ENCODE results near the gene AKNA. TPM values are rescaled to one million over a fixed set of nuclear protein-coding genes. Genes with fewer than 3 reads are reported as not detected.

The AKNA gene
- polyA plus RNA-seq, 1 experiment, result 7.0 TPM

DNA sequence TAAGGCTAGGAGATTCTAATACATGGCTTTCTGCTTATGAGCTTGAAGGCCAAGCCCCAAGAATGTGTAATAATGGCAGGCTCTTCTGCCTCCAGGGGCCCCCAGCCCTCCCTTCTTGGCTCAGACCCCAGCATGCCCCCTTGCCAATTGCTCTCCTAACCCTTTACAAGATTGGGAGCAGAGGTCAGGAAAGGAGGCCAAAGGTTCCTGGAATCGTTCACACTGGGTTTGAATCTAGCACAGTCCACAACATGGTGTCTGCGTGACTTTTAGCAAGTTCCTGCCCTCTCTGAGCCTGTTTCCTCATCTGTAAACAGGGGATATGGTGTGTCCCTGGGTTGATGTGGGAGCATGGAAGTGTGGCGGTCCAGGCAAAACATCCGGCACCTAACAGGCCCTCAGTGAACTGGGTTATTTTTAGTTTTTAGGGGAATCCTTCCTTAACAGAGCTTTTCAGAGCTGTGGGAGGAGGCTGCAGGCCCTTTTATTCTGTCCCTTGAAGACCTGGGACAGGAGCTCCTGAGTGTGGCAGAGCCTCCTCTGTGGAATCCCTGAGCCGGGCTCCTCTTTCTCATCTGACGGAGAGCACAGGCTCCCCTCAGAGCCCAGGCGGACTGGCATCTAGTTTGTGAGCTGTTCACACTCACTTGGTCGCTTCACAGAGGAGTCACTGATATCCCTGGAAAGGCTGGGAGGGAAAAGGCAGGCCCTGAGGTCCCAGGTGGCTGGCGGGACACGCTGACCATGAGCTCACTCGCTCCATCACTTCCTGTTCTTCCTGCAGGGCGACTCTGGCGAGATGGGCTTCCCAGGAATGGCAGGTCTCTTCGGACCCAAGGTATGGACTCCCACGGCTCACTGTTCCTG lies 88.3 kb downstream of the AKNA start:
- DNase-seq (ENCODE audit: low read depth, low spot score), result no peak
- CTCF ChIA-PET, result interaction anchor here (0.9 to 2.1 kb wide), 4 partner anchors 9 to 217 kb away, joined by 3 to 10 read pairs (median 6); no protein-coding TSS in a partner anchor
- Histone ChIP-seq H3K9me3 (ENCODE audit: control insufficient read depth, insufficient read depth, low read length) (no peaks in the 10 kb centered on the region), H3K27me3 (ENCODE audit: control insufficient read depth, insufficient read depth, low read length) (no peaks in the 10 kb centered on the region), H3K27ac (ENCODE audit: low read depth, low read length) (no peak overlapping the region), H3K4me3 (ENCODE audit: low read depth, low read length) (no peak overlapping the region)
- TF ChIP-seq, protein P1, sequence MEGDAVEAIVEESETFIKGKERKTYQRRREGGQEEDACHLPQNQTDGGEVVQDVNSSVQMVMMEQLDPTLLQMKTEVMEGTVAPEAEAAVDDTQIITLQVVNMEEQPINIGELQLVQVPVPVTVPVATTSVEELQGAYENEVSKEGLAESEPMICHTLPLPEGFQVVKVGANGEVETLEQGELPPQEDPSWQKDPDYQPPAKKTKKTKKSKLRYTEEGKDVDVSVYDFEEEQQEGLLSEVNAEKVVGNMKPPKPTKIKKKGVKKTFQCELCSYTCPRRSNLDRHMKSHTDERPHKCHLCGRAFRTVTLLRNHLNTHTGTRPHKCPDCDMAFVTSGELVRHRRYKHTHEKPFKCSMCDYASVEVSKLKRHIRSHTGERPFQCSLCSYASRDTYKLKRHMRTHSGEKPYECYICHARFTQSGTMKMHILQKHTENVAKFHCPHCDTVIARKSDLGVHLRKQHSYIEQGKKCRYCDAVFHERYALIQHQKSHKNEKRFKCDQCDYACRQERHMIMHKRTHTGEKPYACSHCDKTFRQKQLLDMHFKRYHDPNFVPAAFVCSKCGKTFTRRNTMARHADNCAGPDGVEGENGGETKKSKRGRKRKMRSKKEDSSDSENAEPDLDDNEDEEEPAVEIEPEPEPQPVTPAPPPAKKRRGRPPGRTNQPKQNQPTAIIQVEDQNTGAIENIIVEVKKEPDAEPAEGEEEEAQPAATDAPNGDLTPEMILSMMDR (IDR thresholded peaks at IDR 0.05; ENCODE audit: low read depth, low read length), result no peak
- POLR2A ChIA-PET, result no interaction called here

DNA sequence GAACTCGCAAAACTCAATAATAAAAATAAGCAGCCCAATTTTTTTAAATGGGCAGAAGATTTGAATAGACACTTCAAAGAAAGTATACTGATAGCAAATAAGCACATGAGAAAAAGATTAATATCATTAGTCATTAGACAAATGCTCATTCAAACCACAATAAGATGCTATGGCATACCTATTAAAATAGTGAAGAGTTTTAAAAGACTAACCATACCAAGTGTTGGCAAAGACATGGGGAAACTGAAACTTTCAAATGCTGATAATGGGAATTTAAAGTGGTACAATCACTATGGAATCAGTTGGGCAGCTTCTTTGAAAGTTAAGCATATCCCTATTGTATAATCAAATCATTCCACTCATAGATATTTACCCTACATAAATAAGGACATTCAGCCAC lies 91.4 kb downstream of the AKNA start:
- Histone ChIP-seq H3K27ac (ENCODE audit: low read depth, low read length) (no peak overlapping the region), H3K9me3 (ENCODE audit: control insufficient read depth, insufficient read depth, low read length) (no peaks in the 10 kb centered on the region), H3K27me3 (ENCODE audit: control insufficient read depth, insufficient read depth, low read length) (no peaks in the 10 kb centered on the region), H3K4me3 (ENCODE audit: low read depth, low read length) (no peak overlapping the region)
- TF ChIP-seq, protein P1 (IDR thresholded peaks at IDR 0.05; ENCODE audit: low read depth, low read length), result no peak
- ChIA-PET CTCF (interaction anchor here (0.8 to 16.9 kb wide), 3 partner anchors 109 to 214 kb away, joined by 4 to 348 read pairs (median 162); no protein-coding TSS in a partner anchor), POLR2A (no interaction called here)
- DNase-seq (ENCODE audit: low read depth, low spot score), result no peak

DNA sequence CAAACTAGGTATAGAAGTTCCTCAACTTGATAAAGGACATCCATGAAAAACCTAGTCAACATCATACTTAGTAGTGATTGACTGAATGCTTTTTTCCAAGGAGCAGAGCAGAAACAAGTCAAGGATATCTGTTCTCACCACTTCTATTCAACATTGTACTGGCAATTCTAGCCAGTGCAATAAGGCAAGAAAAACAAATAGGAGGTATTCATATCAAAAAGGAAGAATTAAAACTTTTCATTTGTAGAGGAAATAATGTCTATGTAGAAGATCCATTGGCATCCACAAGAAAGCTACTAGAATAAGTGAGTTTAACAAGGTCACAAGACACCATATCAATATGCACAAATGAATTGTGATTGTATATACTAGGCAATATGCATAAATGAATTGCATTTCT lies 93.1 kb downstream of the AKNA start:
- TF ChIP-seq, protein P1 (IDR thresholded peaks at IDR 0.05; ENCODE audit: low read depth, low read length), result no peak
- H3K27ac ChIP-seq (ENCODE audit: low read depth, low read length), result no peak overlapping the region
- DNase-seq (ENCODE audit: low read depth, low spot score), result no peak
- H3K4me3 ChIP-seq (ENCODE audit: low read depth, low read length), result no peak overlapping the region
- ChIA-PET POLR2A (no interaction called here), CTCF (interaction anchor here (0.7 to 16.9 kb wide), 3 partner anchors 49 to 213 kb away, joined by 4 to 348 read pairs (median 162); no protein-coding TSS in a partner anchor)
- H3K9me3 ChIP-seq (ENCODE audit: control insufficient read depth, insufficient read depth, low read length), result no peaks in the 10 kb centered on the region
- H3K27me3 ChIP-seq (ENCODE audit: control insufficient read depth, insufficient read depth, low read length), result no peaks in the 10 kb centered on the region

DNA sequence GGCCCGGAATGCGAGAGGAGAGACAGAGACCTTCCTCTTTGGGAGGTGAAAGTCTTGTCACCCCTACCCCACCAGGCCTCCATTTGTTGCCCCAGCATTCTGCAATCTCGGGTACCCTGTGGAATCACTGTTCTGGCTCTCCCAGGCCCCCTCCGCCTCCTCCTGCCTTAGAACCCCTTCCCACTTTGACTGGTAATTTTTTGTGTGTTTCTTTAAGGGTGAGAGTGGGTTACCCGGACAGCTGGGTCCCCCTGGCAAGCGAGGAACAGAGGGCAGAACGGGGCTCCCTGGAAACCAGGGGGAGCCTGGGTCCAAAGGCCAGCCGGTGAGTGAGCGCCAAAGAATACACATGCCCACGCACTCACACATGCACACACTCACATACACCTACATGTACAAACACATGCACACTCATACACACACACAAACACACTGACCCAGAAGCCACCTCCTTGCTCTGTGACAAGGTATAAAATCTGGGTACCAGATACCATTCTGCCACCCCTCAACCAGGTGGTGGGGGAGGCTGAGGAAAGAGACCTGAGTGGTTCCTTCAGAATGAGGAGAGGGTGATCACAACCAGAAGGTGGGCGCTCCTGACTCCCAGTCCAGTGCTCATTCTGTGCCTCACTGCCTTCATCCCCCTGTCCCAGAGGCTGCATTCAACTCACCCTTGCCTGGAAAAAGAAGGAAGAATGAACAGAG lies 95.7 kb downstream of the AKNA start:
- ChIA-PET POLR2A (no interaction called here), CTCF (interaction anchor here (1.1 to 16.9 kb wide), 14 partner anchors 11 to 226 kb away, joined by 3 to 348 read pairs (median 8); partner anchors contain the start of genes COL27A1 and KIF12)
- Histone ChIP-seq H3K27ac (ENCODE audit: low read depth, low read length) (no peak overlapping the region), H3K9me3 (ENCODE audit: control insufficient read depth, insufficient read depth, low read length) (no peaks in the 10 kb centered on the region), H3K4me3 (ENCODE audit: low read depth, low read length) (no peak overlapping the region), H3K27me3 (ENCODE audit: control insufficient read depth, insufficient read depth, low read length) (no peaks in the 10 kb centered on the region)
- DNase-seq (ENCODE audit: low read depth, low spot score), result no peak
- TF ChIP-seq, protein P1 (IDR thresholded peaks at IDR 0.05; ENCODE audit: low read depth, low read length), result no peak

All from AG04450 (cell line).